IPS-15b (cell line): ENCODE data around the gene SIK2.

Source experiments
- H3K27me3 ChIP-seq: one replicate; pipeline ENCODE4 v1.6.1; 2013; ENCODE audit warnings: low read length; ENCODE audit not compliant: control insufficient read depth, insufficient read depth
- H3K36me3 ChIP-seq: one replicate; pipeline ENCODE4 v1.6.1; 2013; ENCODE audit warnings: low read length; ENCODE audit not compliant: control insufficient read depth, insufficient read depth
- H3K4me1 ChIP-seq: one replicate; pipeline ENCODE4 v1.6.1; 2013; ENCODE audit warnings: mild to moderate bottlenecking, low read length; ENCODE audit not compliant: control insufficient read depth, insufficient read depth
- H3K4me3 ChIP-seq: one replicate; pipeline ENCODE4 v1.5.1; 2013; ENCODE audit warnings: low read depth, low read length
- H3K9ac ChIP-seq: one replicate; pipeline ENCODE4 v1.6.1; 2013; ENCODE audit warnings: low read depth, mild to moderate bottlenecking, low read length
- H3K9me3 ChIP-seq: one replicate; pipeline ENCODE4 v1.6.1; 2013; ENCODE audit warnings: mild to moderate bottlenecking, low read length; ENCODE audit not compliant: control insufficient read depth, insufficient read depth

SIK2 gene

GRCh38 chr11:111729071-111729830 is 127.0 kb downstream of the SIK2 start:
- H3K9ac ChIP-seq, result no peak overlapping the region
- peaks cover 12% of the 10 kb centered on the region for H3K36me3 ChIP-seq
- no peaks in the 10 kb centered on the region for H3K27me3 ChIP-seq
- no peaks in the 10 kb centered on the region for H3K4me1 ChIP-seq
- H3K4me3 ChIP-seq, result no peak overlapping the region
- no peaks in the 10 kb centered on the region for H3K9me3 ChIP-seq

- no peak overlapping the region for H3K4me3 ChIP-seq
- H3K9ac ChIP-seq, result no peak overlapping the region
- peaks cover 8% of the 10 kb centered on the region for H3K36me3 ChIP-seq
- no peaks in the 10 kb centered on the region for H3K9me3 ChIP-seq
- no peaks in the 10 kb centered on the region for H3K4me1 ChIP-seq
- no peaks in the 10 kb centered on the region for H3K27me3 ChIP-seq
Observed at GRCh38 chr11:111729831-111730311, 127.6 kb downstream of the SIK2 start.

GRCh38 chr11:111730871-111731591 is 128.8 kb downstream of the SIK2 start:
- no peak overlapping the region for H3K9ac ChIP-seq
- H3K4me3 ChIP-seq, result no peak overlapping the region
- no peaks in the 10 kb centered on the region for H3K9me3 ChIP-seq
- no peaks in the 10 kb centered on the region for H3K27me3 ChIP-seq
- no peaks in the 10 kb centered on the region for H3K4me1 ChIP-seq
- H3K36me3 ChIP-seq, result peaks cover 7% of the 10 kb centered on the region

GRCh38 chr11:111731821-111732220 is 129.6 kb downstream of the SIK2 start:
- H3K9ac ChIP-seq, result no peak overlapping the region
- no peaks in the 10 kb centered on the region for H3K27me3 ChIP-seq
- H3K4me1 ChIP-seq, result no peaks in the 10 kb centered on the region
- H3K4me3 ChIP-seq, result no peak overlapping the region
- H3K9me3 ChIP-seq, result no peaks in the 10 kb centered on the region
- peaks cover 7% of the 10 kb centered on the region for H3K36me3 ChIP-seq

- H3K36me3 ChIP-seq, result peaks cover 3% of the 10 kb centered on the region
- H3K4me3 ChIP-seq, result no peak overlapping the region
Observed at GRCh38 chr11:111733016-111733415, 130.8 kb downstream of the SIK2 start.

GRCh38 chr11:111733611-111734088 is 131.4 kb downstream of the SIK2 start:
- Histone ChIP-seq H3K4me3 (no peak overlapping the region), H3K4me1 (no peaks in the 10 kb centered on the region), H3K9ac (no peak overlapping the region), H3K9me3 (no peaks in the 10 kb centered on the region), H3K27me3 (no peaks in the 10 kb centered on the region), H3K36me3 (peaks cover 3% of the 10 kb centered on the region)

More at GRCh38 chr11:111733016-111733415, 130.8 kb downstream of the SIK2 start:
- H3K9ac ChIP-seq, result no peak overlapping the region
- H3K27me3 ChIP-seq, result no peaks in the 10 kb centered on the region
- no peaks in the 10 kb centered on the region for H3K9me3 ChIP-seq
- H3K4me1 ChIP-seq, result no peaks in the 10 kb centered on the region

- no peaks in the 10 kb centered on the region for H3K9me3 ChIP-seq
- no peak overlapping the region for H3K9ac ChIP-seq
- no peaks in the 10 kb centered on the region for H3K27me3 ChIP-seq
- no peaks in the 10 kb centered on the region for H3K4me1 ChIP-seq
- H3K4me3 ChIP-seq, result no peak overlapping the region
- H3K36me3 ChIP-seq, result peaks cover 3% of the 10 kb centered on the region
Observed at GRCh38 chr11:111734101-111734953, 132.1 kb downstream of the SIK2 start.

- Histone ChIP-seq H3K4me1 (no peaks in the 10 kb centered on the region), H3K9ac (no peak overlapping the region)
Observed at GRCh38 chr11:111734954-111735261, 132.7 kb downstream of the SIK2 start.

GRCh38 chr11:111735262-111736116 is 133.2 kb downstream of the SIK2 start:
- Histone ChIP-seq H3K4me1 (no peaks in the 10 kb centered on the region), H3K36me3 (peaks cover 3% of the 10 kb centered on the region), H3K27me3 (no peaks in the 10 kb centered on the region), H3K9me3 (no peaks in the 10 kb centered on the region), H3K4me3 (no peak overlapping the region), H3K9ac (no peak overlapping the region)

More at GRCh38 chr11:111734954-111735261, 132.7 kb downstream of the SIK2 start:
- Histone ChIP-seq H3K9me3 (no peaks in the 10 kb centered on the region), H3K36me3 (peaks cover 3% of the 10 kb centered on the region), H3K4me3 (no peak overlapping the region), H3K27me3 (no peaks in the 10 kb centered on the region)

GRCh38 chr11:111736181-111736590 is 133.9 kb downstream of the SIK2 start:
- peaks cover 3% of the 10 kb centered on the region for H3K36me3 ChIP-seq
- no peaks in the 10 kb centered on the region for H3K4me1 ChIP-seq
- no peaks in the 10 kb centered on the region for H3K27me3 ChIP-seq
- H3K4me3 ChIP-seq, result no peak overlapping the region
- H3K9ac ChIP-seq, result peak overlapping the region; percentile 42
- no peaks in the 10 kb centered on the region for H3K9me3 ChIP-seq
